Stromal cell of bone marrow (primary cell): ENCODE data around the gene KIAA1671.

Experiments used
- DNase-seq: peaks from one replicate; pipeline ENCODE4 v3.0.0-alpha.2; 2012; ENCODE audit warnings: low read depth

KIAA1671 gene

DNA sequence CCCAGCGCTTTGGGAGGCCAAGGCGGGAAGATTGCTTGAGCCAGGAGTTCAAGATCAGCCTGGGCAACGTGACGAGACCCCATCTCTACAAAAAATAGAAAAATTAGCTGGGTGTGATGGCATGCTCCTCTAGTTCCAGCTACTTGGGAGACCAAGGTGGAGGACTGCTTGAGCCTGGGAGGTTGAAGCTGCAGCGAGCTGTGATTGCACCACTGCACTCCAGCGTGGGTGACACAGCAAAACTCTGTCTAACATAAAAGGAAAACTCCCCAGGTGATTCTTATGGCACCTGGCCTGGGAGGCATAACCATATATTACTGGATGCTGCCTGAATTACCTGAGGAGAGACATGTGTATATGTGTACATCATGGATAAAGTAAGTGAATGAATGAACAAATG, 29.1 kb downstream of the KIAA1671 start:
- no peak for DNase-seq

DNA sequence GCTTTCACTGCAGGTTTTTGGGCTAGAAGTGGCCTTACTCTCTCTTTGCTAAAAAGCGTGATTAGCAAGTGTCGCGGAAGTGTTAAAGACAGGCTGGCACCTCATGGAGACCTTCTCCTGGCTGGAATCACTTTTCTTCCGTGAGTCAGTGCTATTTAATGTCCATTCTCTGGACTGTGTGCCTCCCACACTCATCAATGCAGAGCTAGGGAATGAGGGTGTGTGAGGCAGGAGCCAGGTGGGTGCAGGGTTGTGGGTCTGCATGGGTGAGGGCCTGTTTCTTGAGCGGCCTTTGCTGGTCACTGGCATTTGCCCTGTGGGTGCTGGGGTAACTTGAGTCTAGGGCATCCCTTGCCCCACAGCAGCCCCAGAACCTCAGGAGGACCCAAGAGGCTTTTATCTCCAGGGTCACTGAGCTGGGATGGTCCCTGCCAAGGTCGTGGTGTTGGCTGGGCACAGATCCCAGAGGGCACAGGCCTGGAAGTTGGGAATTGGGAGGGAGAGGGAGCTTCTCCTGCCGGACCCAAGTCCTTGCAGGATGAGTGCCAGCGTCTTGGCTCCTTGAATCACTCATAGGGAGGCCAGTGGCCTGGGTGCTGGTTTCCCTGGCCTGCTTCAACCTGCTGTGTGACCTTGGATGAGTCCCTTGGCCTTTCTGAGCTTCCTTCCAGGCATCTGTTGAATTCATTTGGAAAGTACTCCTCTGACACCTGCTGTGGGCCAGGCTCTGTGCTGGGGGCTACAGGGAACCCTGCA, 30.0 kb downstream of the KIAA1671 start:
- no peak for DNase-seq

DNA sequence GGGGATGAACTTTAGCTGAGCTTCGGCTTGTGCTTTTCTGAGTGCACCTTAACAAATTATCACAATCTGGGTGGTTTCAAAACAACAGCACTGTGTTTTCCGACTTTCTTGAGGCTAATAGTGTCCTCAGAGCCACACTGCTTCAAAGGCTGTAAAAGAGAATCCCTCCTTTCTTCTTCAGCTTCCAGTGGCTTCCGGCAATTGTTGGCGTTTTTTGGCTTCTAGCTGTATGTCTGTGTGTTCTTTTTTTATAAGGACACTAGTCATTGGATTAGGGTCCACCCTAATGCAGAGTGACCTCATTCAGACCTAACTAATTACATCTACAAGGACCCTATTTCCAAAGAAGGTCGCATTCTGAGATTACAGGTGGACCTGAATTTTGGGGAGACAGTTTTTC, 30.6 kb downstream of the KIAA1671 start:
- no peak for DNase-seq

DNA sequence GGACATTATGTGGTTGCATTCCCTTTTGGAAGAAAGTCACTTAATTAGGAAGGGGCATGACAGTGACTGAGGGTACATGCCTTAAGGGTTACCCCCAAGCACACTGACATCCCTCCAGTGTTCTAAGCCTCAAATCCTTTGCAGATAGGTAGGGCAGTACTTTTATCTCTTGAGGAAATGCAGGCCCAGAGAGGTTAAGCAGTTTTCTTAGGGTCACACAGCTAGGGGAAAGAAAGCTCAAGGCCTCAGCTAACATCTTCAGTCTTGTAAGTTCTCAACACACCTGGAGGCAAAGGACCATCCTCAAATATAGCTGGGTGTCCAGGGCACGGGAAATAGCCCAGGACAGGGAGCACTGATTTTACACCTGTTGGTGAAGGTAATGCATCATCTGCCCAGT, 31.6 kb downstream of the KIAA1671 start:
- DNase-seq = no peak

DNA sequence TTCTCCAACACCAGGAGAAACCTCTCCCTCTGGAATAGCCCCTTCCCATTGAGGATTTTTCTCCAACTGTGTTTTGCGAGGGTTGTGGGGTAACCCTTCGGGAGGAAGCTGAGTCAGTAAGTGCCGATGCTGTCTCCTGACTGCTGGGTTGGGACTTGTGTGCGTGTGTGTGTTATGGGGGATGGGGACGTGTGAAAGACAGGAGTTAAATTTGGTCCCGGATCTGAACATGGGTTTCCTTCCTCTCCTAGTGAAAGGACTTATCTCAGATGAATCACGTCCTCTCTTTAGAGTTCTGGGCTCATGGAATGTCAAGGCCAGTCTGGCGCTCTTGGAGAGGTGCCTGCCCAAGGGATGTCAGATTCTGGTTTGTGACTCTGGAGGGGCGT, 33.3 kb downstream of the KIAA1671 start:
- peak; percentile 90 for DNase-seq

DNA sequence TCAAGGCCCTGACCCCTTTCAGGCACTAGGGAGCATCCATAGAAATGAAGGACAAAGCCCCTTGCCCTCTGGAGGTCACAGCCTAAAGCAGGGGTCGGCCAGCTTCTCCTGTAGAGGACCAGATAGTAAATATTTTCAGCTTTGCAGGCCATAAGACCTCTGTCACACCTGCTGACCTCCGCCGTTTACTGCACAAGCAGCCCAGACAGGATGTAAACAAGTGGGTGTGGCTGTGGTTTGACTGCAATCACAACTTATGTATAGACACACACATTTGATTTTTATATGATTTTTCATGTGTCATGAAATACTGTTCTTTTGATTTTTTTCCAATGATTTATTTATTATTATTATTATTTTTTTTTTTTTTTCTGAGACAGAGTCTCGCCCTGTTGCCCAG, 34.3 kb downstream of the KIAA1671 start:
- DNase-seq = no peak

DNA sequence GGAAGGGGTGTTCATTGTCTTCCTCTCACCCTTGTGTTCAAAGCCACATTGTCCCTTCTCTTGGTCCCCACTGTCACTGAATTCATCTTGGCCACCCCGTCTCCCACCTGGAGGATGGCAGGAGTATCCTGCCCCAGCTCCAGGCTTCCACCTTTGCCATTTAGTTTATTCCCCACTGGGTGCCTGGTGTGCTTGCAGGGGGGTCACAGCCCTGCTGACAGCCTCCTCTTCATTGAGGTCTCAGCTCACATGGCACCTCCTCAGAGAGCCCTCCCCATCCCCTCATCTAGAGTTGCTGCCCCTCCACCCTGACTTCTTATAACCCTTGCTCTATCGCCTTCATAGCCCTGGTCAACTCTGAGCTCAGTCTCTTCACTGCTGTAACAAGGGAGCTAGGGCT, 36.6 kb downstream of the KIAA1671 start:
- no peak for DNase-seq

DNA sequence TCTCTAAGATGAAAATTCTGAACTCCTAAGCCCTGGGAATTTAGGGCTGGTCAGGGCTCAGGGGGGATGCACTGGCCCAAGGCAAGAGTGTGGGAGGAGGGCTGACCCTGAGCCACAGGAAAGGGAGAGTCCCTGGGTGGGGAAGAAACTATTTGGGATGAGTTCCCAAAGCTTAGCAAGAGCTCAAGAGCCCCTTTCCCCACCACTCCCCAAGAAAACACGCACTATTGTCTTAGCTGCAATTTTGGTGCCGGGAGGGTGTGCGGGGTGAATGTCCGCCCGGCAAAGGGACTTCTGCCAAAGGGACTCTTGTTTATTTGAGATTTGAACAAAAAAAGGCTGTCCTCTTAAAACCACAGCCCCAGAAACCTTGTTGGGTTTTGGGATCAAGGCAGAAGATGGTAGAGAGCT, 37.0 kb downstream of the KIAA1671 start:
- no peak for DNase-seq

DNA sequence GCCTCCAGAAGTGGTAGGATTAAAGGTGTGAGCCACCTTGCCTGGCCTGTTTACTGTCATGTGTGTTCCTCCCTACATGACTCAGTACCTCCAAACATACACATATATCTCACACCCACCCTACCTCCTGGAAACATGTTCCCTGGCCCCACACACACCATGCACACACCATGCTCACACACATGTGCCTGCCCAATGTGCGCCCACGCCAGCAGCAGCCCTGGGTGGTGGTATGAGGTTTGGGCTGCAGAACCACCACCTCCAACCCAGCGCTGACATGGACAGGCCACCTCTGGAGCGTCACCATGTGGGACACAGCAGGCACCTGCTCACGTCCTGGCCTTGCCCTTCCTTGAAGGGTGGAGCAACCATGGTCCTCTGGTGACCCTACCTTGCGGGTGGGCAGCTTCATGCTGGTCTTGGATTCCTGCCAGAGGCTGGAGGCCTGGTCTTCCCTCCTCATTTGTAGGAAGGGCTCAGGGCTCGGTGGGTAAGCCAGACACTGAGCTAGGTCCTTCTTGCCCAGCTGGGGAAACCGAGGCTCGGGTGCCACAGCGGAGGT, 37.9 kb downstream of the KIAA1671 start:
- no peak for DNase-seq

DNA sequence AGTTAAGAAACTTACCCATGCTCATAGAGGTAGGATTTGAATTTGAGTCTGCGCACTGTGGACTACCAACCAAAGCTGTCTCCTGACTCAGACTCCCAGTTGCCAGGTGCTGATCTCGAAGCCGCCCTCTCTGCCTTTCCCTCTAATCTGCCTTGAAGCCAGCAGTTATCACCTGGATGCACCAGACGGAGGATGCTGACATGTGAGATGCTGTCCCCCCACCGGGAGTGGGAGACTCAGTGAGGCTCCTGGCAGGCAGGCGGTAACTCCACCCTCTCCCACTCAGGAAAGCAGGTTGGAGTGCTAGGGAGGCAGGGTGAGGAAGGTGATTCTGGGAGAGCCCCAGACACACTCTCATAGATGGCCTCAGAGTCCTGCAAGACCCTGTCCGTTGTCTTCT, 40.4 kb downstream of the KIAA1671 start:
- no peak for DNase-seq

DNA sequence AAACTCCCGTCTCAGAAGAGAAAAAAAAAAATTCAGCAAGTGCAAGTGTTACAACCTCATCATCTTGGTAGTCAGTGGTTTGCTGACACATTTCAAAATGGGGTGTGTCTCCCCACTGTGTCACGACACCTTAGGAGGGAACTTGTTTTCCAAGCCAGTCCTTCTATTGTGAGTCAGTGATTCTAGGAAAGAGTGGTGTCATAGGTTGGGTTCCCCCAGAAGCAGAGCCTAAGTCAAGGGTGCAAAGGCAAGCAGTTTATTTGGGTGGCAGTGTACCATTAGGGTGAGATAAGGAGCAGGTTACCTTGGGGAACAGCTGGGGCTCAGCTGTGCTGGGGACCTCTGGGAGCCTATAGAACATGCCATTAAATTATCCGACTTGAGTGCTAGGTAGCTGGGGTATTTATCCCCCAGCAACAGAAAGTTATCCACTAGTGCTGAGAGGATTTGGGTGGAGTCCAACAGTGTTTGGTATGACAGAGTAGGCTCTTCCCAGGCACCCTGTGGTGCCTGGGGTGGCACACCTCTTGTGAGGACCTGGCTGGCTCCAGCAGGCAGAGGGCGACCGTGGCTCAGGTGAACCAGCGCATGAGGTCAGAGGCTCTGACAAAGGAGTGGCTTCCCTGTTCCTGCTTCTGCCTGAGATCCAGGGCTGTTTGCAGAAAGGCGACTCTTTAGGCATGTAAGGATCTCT, 41.7 kb downstream of the KIAA1671 start:
- peak; percentile 76 for DNase-seq

DNA sequence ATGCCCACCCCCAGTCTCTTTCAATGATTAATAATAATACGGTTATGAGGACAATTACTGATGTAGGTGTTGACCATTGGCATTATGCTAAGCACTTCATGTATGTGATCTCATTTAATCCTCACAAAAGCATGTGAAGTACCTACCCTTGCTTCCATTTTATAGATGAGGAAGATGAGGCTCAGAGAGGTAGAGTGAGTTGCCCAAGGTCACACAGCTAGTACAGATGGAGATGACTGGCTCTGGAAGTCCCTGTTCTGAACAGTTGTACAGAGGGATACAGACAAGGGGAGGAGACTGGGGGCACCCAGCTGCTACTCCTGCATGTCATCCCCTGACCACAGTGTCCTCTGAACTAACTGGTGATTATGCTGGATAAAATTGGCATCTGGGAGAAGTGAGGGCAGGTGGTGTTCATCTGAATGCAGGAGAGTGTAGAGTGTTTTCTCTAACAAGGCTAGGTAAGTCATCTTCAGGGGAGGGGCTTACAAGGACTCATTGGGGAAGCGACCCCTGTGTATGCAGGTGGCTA, 43.2 kb downstream of the KIAA1671 start:
- no peak for DNase-seq

DNA sequence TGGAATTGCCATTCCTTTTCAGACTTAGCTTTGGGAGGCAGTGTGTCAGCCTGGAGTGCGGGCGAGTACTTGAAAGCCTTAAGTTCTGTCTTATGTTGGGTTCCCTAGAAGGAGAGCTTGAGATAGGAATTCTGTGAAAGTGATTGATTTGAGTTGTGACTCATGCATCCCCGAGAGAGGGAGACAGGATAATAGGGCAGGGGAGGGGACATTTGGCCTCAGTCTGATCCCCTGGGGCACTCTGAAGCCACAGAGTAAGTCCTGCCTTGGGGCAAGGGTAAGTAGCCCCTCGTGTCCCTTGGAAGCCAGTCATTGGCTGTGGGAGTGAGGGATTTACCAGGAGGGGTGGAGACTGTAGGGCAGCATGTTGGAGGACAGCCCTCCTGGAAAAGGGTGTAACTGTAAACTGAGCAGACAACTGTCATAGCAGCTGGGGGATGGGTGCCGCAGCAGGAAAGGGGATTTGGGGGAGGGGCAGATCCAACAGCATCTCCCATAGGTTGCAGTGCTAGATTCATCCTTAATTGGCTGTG, 44.0 kb downstream of the KIAA1671 start:
- peak; percentile 58 for DNase-seq

DNA sequence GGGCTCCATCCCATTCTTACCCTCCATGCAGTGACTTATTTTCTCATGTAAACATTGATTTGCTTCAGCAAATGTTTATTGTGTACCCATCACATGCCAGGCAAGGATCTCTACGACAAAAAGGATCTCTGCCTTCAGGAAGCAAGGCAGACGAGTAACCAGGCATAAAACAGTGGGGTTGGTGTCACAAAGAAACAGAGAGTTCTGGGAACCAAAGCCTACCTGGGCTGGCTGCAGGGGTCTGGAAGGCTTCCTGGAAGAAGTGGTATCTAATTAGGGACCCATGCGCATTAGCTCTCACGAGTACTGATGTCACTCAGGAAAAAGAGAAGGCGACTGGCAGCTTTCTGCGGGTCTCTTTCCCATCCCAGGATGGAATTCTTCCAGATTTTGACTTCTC, 44.5 kb downstream of the KIAA1671 start:
- no peak for DNase-seq

DNA sequence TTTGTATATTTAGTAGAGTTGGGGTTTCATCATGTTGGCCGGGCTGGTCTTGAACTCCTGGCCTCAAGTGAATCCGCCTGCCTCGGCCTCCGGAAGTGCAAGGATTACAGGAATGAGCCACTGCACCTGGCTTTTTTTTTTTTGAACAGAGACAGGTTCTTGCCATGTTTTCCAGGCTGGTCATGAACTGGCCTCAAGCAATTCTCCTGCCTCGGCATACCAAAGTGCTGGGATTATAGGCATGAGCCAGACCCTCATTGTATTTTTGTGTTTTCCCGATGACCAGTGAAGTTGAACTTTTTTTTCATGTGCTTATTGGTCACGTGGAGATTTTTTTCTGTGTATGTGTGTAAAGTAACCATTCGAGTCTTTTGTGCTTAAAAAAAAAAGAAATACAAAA, 48.2 kb downstream of the KIAA1671 start:
- DNase-seq = no peak

DNA sequence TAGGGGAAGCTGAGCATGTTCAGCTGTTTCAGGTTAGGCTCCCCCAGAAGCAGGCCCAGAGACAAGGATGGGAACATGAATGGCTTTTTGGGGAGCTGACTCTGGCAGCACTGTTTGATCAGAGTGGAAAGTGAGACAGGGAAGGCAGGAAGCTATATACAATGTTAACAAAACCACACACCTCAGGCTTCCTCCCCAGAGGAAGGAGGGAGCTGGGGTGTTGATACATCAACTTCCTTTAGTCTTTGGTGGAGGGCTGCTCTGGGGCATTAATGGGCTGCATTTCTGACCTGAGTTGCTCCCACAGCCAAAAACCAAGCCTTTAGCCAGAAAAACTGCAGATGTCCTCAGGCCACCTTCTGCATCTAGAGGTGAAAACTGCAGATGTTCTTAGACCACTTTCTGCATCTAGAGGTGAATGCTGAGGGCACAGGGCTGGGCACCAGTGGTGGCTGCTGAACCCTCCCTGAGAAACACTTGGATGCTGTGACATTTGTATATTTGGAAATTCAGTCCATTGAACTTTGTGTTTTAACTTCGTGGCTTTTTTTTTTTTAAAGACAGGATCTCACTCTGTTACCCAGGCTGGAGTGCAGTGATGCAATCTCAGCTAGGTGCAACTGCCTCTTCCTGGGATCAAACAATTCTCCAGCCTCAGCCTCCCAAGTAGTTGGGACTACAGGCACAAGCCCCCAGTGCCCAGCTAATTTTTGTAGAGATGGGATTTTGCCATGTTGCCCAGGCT, 49.9 kb downstream of the KIAA1671 start:
- no peak for DNase-seq

DNA sequence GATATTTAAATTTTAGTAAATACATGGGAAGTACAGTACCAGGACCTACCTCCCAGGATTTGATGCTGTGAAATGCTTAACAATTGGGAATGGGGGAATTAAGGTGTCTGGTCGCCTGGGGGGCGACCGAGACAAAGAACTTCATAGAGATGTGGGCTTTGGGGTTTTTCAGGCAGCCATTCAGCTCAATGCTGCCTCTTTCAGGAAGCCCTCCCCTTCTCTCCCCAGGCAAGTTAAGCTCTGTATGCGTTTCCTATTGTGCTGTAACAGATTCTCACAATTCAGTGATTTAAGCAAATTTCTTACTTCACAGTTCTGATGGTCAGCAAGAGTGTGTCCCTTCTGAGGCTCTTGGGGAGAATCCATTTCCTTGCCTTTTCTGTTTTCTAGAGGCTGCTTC, 53.8 kb downstream of the KIAA1671 start:
- no peak for DNase-seq

DNA sequence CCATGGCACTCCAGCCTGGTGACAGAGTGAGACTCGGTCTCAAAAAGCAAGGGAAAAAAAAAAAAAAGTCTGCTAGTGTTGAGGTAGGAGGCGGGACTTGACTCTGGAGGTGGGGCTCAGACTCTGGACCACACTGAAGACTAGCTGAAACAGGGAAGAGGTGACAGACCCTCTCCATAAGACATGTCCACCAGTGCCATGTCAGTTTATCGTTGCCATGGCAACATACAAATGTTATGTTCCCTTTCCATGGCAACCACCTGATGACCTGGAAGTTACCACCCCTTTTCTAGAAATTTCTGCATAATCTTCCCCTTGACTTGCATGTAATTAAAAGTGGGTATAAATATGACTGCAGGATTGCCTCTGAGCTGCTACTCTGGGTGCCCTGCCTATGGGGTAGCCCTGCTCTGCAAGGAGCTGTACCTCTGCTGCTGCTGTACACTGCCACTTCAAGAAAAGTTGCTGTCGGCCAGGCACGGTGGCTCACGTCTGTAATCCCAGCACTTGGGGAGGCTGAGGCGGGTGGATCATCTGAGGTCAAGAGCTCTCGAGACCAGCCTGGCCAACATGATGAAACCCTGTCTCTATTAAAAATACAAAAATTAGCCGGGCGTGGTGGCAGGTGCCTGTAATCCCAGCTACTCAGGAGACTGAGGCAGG, 55.1 kb downstream of the KIAA1671 start:
- DNase-seq = no peak

DNA sequence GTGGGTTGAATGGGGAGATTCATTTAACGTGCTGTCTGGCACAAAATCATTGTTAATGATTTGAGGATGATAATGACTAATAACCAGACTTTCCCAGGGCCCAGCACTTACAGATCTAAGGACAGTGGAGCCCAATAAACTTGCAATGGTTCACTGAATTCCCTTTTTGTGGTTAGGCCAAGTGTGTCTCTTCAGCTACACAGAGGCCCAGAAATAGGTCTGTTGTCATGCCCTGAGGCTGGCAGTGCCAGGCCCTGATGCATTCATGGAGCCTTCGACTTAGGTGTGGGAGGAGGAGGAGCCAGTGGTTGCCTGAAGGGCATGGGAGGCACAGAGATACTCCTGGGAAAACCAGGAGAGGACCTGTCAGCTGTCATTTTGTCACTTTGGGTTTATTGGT, 56.1 kb downstream of the KIAA1671 start:
- DNase-seq = no peak

DNA sequence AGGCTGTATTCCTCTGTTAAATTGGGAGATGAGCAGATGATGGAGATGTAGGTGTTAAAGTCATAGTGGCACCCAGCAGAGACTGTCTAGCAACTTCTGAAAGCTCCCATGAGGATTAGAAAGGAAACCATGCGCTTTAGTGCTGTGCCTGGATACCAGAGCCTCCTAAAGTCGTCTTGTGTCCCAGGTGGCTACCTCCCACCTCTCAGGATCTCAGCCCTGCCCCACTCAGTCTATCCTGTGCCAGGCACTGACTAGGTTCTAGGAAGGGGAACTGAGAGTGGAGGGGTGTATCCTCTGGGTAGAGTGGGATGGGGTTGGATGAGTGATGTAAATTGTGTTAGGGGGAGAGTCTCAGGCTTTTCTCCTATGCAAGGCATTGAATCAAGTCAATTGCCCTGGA, 60.2 kb downstream of the KIAA1671 start:
- no peak for DNase-seq

DNA sequence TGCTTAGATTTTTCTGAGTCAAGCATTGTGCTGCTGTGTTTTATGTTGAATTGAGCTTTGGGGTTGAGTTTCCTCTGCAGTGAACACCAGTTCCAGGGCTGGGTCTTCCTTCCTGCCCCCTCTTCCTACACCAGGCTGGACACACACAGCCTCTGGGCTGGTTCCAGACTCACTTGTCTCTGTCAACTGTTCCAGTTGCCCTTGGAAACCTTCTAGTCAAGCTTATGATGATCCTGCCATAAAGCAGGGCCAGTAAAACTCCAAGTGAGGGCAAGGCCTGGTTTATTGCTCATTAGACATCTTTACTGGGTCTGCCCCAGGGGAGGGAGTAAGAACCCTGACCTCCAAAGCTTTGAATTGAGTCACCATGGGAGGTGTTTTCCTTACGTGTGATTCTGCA, 61.1 kb downstream of the KIAA1671 start:
- DNase-seq = peak; percentile 52
